DOHH2 (cell line): Measurements from ENCODE around the gene RIN3.

Experiments
- CTCF ChIP-seq: fragments of 200-600 bp; sonication (generic); IDR thresholded peaks from one replicate; pipeline ENCODE4 v1.5.1; 2014; ENCODE audit warnings: antibody characterized with exemption, mild to moderate bottlenecking, low read depth, low read length; ENCODE audit not compliant: poor library complexity, severe bottlenecking
- EZH2phosphoT487 ChIP-seq: fragments of 200-600 bp; sonication (generic); IDR thresholded peaks from 2 replicates; pipeline ENCODE4 v1.6.1; 2017; ENCODE audit warnings: borderline replicate concordance, mild to moderate bottlenecking, antibody characterized with exemption, low read length, moderate library complexity, mixed read lengths

DNA sequence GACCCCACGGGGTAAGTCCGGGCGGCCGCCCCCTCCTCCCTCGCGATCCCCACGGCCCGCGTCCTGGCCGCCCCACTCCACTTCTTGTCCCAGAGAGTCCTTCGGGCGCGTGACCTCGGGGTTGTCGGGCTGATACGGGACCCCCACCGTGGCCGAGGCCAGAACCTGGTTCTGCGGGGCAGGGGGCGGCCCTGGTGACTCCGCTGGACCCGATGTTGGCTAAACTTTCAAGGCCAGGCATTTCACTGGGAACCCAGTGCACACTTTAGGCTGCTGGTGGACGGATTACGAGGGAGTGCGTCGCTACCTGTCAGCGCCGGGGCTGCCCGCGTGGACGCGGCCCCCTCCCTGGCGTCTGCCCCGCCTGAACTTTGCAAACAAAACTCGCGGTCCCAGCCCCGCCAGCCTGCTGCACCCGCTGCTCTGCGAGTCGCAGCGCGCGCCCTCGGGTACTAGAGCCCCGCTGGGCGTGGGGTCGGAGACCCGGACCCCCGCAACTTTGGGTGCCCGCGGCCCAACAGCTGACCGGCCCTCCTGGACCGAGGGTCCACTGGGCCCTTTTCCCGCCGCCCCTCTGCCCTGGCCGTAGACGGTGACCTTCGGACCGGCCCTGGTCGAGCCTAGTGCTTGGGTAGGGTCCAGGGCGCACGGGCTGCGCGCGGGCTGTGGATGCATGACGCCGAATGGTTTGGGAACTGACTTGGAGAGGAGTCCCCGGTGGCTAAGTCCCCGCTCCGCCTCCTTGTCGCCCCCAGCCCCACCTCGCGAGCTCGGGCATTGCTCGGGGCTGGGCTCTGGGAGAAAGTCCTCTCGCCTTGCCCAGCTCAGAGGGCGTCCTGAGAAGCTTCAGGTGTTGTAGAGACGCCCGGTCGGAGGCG lies 624 bp downstream of the RIN3 start:
- TF ChIP-seq CTCF (no peak), EZH2phosphoT487 (no peak)
